ENCODE measurements around the gene NELFCD.
"Not testable (repeated sequence)": the region's sequence is repeated elsewhere in the genome, so short reads cannot be mapped to it uniquely, and the experiment has no call there.

NELFCD gene

DNA sequence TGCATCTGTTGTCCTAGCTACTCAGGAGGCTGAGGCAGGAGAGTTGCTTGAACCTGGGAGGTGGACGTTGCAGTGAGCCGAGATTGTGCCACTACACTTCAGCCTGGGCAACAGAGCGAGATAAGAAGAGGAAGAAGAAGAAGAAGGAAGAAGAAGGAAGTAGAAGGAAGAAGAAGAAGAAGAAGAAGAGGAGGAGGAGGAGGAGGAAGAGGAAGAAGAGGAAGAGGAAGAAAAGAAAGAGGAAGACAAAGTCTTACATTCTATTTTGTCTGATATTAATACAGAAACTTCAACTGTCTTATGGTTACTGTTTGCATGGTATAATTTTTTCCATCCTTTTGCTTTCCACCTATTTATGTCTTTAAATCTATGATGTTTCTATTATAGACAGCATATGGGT, 7.2 kb upstream of the NELFCD start:
- no peak for DNase-seq (ENCODE audit: low read depth)

DNA sequence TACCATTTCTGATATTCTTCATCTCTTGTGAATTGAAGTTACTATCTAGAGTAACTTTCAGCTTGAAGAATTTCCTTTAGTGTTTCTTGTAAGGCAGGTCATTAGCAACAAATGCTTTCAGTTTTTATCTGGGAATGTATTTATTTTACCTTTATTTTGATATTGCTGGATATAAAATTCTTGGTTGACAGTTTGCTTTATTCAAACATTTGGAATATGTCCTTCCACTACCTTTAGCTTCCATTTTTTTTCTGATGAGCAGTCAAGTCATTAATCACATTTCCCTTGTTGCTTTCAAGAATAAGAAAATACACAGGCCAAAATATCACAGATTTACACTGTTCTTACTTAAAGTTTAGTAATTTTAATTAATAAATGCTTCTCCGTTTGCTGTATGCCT, 5.7 kb upstream of the NELFCD start:
- DNase-seq (ENCODE audit: low read depth) = no peak

DNA sequence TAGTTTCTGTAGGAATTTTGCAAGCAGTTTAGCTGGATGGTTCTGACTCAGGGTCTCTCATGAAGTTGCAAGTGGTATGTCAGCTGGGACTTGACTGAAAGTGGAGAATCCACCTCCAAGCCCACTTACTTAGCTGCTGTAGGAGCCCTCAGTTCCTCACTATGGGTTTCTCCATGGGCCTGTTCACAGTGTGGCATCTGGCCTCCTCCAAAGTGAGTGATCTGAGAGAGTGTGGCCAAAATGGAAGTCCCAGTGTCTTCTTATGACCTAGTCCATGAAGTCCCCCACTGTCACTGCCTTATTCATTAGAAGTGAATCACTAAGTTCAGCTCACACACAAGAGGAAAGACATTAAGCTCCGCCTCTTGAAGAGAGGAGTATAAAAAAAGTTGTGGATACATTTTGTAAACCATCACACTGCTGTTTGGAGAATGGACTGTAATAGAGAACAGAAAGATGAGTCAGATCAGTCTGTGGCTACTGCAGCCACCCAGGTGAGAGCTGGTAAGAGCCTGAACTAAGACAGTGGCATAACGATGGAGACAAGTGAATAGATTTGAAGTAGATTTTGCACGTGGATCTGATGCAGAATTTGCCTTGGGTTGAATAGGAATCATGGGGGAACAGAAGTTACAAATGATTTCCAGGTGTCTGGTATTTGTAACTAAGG, 4.9 kb upstream of the NELFCD start:
- no peak for DNase-seq (ENCODE audit: low read depth)

DNA sequence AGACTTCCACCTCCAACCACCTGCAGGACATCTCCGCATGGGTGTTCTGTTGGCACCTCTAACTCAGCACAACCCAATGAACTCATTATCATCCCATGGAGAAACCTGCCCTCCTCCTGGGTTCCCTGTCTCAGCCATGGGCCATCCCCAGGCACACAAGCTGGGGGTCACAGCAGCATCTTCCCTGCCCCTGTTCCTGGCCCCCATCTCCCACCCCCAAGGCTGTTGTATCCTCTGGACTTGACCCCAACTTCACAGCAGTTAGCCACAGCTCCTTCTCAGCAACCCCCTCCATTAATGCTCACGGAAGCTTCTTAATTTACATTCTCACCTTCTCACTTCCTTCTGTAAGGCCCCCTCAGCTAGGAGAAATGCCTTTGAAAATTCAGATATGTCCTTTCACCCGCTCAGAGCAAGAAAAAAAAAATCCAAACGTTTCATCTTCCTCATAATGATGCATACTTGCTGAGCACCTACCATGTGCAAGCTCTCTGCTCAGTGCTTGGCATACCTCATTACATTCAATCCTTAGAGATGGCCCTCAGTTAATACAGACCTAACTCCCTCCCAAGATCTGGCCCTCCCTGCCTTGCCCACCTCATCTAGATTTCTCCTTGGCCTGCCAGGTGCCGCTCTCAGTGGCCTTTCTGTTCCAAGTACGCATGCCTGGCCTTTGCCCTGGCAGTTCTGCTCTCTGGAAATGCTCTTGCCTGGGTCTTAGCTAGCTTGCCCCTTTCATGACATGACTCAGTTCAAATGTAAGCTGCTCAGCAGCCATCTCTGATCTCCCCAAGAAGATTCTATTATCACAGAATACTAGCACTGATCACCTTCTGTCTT, 2.5 kb upstream of the NELFCD start:
- no peak for DNase-seq (ENCODE audit: low read depth)

DNA sequence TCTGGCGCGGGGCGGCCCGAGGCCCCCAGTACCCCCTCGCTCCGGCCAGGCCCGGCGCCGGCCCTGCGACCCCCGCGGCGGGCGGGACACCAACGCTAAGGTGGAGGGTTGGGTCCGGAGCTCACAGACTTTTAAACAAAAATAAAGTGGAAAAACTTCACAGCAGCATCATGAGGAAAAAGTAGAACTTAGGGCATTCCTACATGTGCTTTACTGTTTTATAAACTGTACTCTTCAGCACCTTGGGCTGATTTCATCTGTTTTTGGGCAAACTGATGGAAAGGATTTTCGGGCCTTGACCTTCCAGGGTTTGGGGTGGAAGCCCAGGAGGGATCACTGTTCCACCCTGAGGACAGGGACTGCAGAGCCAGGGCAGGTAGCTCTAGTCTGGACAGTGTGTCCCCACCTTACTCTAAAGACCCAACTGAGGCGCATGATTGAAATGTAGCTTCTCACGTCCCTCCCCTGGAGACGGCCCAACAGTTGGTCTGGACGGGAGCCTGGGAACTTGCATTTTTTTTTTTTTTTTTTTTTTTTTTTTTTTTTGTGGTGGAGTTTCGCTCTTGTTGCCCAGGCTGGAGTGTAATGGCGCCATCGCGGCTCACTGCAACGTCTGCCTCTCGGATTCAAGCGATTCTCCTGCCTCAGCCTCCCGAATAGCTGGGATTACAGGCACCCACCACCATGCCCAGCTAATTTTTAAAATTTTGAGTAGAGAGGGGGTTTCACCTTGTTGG, 740 bp downstream of the NELFCD start:
- no peak for DNase-seq (ENCODE audit: low read depth)

DNA sequence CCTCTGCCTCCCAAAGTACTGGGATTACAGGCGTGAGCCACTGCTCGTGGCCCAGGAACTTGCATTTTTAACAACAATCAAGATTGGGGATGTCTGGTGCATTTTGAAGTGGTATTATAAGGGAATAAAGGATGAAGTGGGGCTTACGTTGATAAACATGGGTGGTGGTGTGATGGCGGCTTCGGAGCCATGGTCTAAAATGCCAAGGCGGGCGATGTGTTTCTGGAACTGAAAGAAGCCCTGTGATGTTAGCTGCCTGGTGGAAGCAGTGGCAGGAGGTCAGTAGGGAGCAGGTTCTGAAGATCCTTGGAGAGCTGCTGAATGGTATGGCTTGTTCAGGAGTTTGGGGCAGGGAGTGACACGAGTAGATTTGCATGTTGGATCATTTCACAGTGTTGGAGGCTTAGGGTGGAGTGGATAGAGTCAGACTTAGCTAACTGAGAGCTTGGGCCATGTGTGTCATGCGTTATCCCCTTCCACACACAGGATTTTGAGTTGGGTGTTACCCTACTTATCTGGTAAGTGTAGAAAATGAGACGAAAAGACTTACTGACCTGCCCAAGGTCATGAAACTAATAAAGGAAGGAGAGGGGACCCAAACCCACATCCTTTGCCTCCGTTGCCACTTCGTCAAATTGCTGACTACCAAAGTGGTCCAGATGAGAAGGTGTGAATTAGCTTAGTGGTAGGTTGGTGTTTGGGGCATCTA, 1.5 kb downstream of the NELFCD start:
- DNase-seq (ENCODE audit: low read depth) = no peak

DNA sequence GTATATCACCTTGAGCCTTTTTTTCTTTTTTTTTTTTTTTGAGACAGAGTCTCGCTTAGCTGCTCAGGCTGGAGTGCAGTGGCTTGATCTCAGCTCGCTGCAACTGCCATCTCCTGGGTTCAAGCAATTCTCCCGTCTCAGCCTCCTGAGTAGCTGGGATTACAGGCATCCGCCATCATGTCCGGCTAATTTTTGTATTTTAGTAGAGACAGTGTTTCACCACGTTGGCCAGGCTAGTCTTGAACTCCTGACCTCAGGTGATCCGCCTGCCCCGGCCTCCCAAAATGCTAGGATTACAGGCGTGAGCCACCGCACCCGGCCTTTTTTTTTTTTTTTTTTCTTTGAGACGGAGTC, 2.0 kb downstream of the NELFCD start:
- not testable (repeated sequence) for DNase-seq (ENCODE audit: low read depth)

DNA sequence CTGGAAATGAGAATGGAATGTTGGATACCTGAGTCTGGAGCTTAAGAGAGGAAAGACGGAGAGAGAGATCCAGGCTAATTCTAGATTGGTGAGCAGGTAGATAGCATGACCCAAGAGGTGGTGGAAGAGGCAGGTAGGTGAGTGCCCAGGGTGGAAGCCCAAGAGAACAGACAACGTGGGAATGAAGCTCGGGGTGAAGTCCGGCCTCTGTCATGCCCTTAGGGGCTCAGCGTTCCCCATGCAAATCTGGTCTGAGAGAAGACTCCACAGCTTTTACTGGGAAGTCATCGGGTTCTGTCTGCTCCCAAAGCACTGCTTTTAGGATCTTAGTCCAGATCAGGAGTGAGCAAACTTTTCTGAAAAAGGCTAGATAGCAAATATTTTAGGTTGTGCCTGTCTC, 3.6 kb downstream of the NELFCD start:
- DNase-seq (ENCODE audit: low read depth) = no peak

DNA sequence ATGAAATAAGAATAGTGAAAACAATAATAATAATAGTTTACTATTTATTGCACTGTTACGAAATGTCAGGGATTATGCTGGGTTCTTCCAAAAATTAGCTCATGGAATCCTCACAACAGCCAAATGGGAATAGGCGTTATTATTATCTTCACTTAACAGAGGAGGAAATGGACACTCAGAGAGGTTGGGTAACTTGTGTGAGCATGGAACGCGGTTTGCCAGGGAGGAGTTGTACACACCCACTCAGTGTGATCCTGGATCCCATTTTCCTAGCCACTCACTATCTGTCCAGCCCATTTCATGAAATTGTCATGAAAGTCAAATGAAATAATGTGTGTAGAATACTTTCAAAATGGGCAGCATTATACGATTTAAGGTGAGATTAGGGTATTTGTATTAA, 4.6 kb downstream of the NELFCD start:
- no peak for DNase-seq (ENCODE audit: low read depth)

DNA sequence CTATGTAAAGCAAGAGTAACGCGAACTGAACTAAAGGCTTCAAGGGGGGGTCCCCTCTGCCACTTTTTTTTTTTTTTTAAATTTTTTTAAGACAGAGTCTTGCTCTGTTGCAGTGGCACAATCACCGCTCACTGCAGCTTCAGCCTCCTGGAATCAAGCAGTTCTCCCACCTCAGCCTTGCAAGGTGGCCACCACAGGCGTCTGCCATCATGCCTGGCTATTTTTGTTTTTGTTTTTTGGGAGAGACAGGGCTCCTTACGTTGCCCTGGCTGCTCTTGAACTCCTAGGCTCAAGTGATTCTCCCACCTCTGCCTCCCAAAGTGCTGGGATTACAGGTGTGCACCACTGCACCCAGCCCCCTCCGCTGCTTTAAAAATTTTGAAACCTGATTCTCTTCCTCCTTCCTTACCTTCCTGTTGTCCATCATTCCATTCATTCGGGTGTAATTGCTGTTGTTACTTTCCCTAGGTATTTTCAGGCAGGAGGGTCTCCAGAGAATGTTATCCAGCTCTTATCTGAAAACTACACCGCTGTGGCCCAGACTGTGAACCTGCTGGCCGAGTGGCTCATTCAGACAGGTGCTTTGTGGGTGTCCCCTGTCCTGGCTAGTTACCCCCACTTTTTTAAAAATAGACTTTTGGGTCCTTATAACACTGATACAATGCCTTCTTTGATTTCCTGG, 5.4 kb downstream of the NELFCD start:
- no peak for DNase-seq (ENCODE audit: low read depth)

DNA sequence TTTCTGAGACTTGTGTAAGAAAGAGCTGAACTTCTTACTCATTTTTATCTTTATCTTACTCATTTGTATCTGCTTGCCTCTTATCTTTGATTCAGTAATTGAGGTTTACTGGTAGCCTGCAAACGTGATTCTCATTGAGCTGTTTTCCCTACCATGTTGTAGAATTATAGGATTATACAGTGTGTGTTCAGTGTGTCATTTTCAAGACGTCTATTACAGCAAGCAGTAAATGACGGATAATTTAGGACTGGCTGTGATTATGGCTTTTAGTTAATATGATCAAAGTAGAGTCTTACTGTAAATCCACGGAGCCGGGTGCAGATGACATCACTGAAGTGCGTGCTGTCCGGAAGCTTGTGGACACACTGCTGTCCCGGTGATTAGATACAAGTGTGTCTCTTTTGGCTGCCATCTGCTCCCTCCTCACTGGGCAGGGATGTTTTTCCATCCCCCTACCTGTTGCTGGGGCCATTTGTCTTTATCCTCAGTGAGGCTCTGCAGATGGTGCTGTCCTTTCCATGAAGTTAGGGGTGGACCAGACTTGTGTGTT, 6.0 kb downstream of the NELFCD start:
- no peak for DNase-seq (ENCODE audit: low read depth)

DNA sequence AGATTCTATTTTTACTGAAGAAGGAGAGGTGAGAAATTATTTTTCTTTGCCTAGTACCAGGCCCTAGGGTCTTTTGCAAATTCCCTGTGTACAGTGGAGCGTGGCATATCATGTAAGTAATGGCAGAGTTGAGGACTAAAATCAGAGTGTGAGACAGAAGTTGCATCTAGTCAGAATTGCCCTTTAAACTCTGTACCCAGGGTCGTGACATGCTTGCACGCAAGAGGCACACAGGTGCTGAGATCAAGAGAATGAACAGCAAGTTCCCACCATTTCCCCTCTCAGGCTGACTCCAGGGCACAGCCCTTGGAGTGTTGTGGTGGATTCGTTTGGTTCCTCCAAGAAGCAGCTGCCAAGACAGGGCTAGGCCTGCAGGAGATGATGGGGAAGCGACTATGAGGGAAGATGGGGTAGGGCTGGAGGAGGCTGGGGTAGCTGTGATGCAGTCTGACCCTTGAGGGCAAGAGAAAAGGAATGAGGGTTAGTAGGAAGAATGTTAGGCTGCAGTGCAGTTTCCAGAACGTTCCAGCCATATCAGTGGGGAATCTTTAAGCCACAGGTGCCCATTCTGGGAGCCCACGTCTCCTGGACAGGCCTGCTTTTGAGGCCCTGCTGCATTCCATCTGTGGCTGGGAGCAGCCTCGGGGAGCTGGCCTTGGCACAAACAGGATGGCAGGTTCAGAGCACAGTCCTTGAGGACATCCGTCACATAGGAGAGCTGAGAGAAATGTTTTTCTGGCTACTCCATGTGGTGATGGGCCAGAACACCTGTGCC, 6.9 kb downstream of the NELFCD start:
- DNase-seq (ENCODE audit: low read depth) = no peak

DNA sequence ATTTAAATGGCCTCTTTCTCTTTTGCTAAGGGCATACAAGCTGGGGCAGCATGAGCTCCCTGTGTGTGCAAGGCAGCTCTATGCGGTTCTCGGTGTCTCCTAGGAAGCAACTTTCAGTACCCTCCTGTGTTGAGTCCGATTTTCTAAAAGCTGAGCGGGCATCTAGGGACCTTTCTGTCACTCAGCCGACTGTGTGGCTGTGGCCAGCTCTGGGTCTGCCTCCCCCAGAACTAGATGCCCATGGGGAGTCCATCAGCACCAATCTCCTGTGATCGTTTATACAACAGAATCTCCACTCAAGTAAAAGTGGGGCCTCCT, 7.5 kb downstream of the NELFCD start:
- no peak for DNase-seq (ENCODE audit: low read depth)

DNA sequence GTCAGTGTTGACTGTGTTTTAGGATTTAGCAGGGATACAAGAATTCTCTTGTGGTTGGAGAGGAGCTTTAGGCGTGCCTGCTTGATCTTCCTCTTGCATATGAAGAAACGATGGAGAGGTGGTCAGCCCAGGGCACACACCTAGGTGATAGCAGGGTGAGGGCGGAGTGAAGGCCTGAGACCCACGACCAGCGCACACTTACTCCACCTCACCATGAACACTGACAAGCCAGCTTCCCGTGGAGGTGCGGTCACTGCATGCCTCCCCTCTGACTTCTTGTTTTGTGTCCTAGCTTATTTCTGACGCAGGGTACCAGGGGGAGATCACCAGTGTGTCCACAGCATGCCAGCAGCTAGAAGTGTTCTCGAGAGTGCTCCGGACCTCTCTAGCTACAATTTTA, 8.1 kb downstream of the NELFCD start:
- no peak for DNase-seq (ENCODE audit: low read depth)

DNA sequence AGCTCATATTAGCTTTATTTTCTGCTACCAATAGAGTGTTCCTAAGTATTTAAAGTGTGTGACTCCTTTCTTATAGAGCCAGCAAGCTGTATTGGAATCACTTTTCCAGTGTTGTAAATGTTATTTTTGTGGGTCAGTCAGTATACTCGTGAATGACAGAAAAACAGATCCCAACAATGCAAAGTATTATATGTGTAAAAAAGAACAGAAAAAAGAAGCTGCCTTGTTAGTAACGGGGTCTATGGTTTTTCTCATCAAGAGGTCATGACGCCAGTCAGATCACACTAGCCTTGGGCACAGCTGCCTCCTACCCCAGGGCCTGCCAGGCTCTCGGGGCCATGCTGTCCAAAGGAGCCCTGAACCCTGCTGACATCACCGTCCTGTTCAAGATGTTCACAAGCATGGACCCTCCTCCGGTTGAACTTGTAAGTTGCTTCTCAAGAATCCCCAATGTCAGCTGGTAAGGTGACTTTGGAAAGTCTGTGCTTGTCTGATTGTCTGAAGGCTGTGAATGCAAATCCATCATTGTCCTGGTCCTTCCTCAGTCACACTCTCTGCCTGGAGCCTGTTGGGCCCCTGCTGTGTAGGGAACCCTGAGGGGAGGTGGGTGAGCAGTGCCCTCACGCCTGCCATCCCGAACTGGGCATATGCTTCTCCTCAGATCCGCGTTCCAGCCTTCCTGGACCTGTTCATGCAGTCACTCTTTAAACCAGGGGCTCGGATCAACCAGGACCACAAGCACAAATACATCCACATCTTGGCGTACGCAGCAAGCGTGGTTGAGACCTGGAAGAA, 9.8 kb downstream of the NELFCD start:
- no peak for DNase-seq (ENCODE audit: low read depth)

DNA sequence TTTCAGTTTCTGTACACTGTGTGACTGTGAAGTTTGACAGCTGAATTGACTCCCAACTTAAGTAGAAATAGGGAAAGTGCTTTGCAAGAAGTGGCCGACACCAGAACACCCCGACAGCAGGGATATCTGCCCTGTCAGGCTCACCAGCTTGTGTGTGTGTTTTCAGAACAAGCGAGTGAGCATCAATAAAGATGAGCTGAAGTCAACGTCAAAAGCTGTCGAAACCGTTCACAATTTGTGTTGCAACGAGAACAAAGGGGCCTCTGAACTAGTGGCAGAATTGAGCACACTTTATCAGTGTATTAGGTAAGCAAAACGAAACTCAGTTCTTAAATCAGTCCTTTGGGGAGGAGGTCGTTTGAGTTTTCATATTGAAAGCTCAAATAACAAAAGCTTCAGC, 10.7 kb downstream of the NELFCD start:
- DNase-seq (ENCODE audit: low read depth) = no peak

DNA sequence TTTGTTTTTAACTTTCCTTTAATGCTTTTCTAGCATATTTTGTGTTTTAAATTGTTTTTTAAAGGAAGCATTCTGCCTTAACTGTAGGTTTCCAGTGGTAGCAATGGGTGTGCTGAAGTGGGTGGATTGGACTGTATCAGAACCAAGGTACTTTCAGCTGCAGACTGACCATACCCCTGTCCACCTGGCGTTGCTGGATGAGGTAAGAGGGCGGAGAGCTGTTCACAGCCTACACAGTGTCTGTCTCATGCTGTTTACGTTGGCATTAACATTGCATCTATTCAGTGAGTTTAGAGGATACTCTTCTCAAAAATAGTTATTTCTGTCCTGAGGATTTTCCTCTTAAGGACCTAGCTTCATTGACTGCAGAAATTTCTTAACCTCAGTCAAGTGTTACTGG, 11.9 kb downstream of the NELFCD start:
- no peak for DNase-seq (ENCODE audit: low read depth)

DNA sequence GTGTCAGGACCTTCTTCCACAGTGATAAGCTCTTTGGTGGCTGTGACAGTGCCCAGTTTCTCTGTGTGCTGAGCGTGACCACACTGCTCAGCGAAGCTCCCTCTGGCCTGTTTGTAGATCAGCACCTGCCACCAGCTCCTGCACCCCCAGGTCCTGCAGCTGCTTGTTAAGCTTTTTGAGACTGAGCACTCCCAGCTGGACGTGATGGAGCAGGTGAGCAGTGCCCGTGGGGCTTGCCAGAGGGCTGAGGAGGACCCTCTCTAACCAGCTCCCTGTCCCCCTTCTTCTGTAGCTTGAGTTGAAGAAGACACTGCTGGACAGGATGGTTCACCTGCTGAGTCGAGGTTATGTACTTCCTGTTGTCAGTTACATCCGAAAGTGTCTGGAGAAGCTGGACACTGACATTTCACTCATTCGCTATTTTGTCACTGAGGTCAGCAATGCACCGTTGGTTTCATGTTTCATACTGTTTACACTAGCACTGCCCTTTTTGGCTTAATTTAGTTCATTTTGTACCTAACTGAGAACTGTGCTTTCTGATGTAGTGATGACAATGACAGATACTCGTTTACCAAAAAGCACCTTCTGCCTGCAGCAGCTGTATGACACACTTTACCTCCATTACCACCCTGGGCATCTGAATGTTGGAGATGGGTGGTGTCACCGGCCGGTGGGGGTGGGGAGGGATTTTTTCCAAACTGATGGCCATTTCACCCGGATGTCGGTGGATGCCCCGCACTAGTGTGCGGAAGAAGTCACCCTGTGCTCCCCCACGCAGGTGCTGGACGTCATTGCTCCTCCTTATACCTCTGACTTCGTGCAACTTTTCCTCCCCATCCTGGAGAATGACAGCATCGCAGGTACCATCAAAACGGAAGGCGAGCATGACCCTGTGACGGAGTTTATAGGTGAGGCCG, 12.5 kb downstream of the NELFCD start:
- no peak for DNase-seq (ENCODE audit: low read depth)
